HG03095 (cell line): ENCODE results near the gene AK1.

Experiments used
- ATAC-seq: cut with Tn5 transposase; IDR thresholded peaks from one replicate; pipeline ENCODE4 v1.9.1; 2021; ENCODE audit warnings: moderate library complexity; ENCODE audit not compliant: unreplicated experiment

Gene AK1

DNA sequence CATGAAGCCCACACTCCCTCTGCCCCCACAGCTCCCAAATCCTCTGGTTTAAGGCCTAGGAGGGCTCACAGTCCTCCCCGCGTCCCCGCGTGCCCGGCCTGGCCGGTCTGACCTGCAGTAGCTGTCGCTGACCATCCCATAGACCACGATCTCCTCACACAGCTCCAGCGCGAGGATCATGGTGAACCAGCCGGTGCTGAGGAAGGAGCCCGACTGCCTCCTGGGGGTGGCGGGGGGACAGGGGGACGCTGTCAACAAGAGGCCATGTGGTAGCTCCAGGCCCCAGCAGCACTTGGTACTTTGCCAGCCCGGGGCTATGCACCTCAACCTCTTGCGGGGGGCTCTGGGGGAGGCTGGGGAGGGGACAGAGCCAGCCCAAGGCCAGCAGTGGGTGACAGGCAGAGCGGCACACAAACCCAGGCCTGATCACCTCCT is 32.4 kb upstream of the AK1 start:
- no peak for ATAC-seq

DNA sequence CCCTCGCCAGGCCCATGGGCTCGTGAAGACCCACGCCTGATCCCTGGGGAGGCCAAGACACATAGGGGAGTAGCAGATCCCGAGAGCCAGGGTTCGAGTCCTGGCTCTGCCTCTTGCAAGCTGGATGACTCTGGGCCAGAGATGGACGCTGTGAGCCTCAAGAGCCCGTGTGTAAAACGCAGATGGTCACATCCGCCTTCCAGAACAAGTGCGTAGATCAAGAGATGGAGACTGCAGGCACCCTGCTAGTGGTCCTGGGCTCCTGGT is 31.1 kb upstream of the AK1 start:
- ATAC-seq = no peak

DNA sequence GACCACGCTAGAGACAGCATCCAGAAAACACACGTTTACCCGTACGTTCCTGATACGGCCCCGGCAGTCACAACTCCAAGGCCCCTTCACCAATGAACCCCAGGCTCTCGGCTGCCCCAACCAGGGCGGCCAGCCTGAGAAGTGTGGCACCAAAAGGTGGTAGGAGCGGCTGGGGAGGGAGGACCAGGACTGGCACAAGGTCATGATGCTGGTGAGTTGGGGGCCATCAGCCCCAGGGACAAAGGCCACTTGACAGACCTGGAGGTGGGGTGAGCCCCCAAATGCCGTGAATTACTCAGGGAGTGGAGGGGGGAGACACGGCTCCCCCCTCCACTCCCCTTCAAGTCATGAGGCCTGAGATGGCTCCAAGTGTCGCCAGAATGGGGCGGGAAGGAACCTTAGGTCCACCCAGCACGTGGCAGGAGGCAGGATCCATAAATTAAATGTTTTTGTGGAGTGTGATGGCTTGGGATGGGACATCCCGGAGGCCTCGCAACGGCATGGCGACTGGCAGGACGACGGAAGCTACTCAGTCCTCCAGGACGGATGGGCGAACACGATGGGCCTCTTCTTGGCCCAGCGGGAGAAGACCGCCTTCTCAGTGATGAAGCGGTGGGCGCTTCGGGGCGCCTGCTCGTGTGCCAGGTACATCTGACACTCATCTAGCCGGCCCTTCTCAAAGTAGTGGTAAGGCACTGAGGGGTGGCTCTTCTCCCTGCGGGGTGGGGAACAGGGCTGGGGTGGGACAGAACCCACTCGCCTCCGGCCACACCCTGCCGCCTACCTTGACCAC is 30.6 kb upstream of the AK1 start:
- ATAC-seq = no peak

DNA sequence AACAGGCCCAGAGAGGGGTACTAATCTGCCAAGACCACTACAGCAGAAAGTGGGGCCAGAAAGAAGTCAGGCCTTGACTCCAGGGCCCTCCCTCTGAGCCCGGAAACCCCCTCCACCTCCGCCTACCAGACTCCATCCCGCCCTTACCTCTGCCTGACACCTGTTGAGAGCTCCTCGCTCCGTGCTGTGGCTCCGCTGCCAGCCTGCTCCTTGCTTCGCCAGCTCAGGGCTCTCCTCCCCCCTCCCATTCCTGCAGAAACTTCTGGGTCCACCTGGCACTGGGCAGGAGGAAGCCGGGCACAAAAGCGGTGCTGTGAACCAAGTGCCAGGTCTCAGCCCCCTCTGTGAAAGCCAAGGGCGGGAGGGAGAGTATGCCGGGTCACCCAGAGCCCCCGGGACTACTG is 28.3 kb upstream of the AK1 start:
- no peak for ATAC-seq

DNA sequence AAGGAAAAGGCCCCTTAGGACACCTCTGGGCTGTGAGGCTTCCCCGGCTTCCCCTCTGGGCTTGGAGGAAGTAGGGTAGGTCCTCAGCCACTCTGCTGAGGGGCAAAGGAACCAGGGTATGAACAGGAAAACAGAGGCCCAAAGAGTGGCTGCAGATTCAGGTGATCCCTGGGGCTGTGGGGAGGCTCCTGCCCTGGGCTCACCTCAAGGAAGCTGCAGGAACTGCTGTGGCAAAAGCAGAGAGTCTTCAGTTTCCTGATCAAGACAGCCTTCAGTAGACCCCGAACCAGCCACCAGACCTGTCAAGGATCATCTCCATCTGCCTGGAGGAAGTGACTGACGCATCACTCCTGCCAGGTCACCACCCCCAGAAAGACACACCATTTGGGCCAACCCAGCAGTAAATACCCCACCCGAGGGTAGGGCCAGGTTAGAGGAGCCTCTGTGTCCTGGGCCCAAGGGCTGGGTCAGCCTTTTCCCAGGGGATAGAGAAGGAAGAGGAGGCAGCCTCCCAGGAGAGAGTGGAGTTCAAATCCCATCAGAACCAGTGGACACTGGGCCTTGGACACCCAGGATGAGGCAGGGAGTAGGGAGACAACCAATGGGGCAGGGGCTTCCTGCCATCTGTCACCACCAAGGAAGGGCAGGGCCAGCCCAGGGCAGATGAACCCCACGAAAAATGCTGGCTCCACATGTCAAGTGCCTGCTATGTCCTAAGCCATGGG is 27.7 kb upstream of the AK1 start:
- ATAC-seq = no peak

DNA sequence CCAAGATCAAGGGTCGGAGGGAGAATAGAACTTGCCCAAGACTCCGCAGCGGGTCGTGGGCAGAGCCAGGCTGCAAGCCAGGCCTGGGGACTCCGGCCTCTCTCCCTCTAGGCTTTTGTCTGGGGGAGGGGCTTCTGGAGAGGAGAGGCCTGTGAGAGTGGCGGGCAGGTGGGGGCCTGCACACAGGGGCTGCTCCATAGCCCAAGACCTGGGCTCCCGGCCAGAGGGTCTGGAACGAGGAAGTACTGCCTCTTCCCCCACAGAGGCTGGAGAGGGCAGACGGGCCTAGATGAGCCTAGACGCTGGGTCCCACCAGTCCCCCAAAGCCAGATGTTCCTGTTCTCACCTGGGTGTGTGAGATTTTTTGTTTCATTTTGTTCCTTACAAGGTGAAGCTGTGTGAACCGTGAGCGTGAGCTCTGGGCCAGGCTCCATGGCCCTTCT is 27.1 kb upstream of the AK1 start:
- no peak for ATAC-seq

DNA sequence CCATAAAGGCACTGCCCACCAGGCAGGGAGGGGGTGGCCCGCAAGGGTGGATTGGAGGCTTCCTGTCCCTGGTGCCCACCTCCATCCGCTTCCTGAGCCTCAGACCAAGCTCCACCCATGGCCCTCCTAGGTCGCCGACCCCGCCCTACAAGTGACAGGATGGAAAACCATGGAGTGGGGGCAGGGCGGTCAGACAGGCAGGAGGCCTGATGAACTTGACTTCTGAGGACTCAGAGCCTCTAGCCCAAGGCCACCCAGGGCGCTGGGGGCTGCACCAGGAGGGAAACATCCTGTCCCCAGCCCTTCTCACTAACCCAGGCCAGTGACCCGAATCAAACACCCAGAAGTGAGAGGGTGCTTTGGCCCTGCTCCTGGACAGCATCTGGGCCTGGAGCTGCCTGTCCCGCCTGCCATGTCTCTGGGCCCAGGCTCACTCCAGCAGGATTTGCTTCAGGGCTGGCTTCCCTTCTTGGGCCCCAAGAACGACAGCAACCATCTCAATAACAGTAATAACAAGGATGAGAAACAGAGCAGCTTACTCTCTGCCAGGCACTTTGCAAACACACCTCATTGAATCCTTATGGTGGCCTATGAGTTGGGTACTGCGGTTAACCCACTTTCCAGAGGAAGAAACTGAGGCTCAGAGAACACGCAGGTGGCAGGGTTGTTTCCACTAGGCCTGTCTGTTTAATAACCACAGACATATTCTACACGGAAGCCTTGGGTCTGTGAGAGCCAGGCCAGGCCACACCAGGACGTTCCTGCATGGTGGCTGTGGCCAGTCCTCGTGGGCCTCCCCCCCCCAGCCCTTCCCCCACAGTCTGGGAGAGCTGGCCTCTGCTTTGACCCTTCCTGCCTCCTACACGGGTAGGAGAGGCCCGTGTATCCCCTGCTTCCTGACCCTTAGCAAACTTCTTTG is 26.3 kb upstream of the AK1 start:
- peak; percentile 19 for ATAC-seq

DNA sequence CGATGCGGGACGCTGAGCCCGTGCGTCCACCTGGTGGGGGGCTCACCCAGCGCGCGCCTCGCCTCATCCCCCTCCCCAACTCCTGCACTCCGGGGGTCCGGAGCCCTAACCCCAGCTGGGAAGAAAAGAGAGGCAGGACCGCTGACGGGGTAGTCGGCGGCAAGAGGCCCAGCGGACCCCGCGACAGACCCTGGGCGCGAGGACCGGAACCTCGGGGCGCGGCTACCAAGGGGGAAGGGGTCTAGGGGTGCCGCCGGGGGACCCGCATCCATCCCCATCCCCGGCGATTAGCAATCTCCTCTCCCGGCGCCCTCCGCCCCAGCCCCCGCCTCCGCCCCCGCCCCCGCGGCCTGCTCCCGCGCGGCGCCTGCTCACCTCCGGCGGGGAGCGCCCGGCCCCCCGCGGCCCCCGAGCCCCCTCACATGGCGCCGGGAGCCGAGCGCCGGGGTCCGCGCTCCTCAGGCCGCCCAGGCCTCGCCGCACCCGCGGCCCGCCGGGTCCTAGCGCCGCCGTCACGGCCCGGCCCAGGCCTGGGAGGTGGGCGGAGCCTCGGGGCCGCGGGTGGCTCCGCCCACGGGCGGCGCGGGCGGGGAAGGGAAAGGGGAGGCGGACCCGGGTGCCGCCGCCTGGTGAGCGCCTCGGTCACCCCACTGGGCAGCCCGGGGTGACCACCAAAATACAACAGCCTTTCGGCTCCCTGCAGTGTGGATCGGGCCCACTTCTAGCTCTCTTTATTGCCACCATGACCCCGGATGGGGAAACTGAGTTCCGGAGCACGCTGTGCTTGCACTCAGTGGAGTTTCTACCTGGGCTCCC is 21.9 kb upstream of the AK1 start, which contains the start of gene ST6GALNAC6:
Gene ST6GALNAC6 (minus strand): TSS at position 476 of the 816 bp plus-strand sequence. CDS start 1,622 bp downstream, outside the sequence.
- peak; percentile 50 for ATAC-seq

DNA sequence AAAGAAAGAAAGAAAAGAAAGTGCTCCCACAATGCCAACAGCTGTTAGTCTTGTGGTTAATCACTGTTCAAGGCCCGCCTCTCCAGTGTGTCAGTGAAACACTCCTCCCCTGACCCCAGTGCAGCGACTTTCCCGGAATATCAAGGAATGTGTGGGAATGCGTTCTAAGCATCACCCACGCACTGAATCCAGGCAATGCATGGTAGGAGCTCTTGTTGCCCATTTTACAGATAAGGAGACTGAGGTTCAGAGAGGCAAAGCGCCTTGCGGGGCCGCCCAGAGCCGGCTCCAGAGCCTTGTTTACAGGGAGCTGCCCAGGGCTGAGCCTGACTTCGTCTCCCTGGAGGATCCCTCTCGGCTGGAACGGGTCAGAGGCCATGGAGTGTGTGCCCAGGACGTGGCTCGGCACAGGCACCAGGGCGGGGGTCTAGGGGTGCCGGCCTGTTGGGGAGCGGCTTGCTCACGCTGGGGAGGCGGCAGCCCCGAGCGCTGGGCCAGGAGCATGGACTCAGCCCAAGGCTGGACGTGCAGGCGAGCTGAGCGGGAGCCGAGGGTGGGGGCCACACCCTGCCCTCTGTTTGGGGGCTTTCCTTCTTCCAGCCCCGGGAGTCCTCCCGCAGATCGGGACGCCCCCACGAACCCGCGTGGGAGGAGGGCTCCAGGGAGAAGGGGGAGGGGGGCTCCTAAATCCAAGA is 21.1 kb upstream of the AK1 start:
- ATAC-seq = no peak

DNA sequence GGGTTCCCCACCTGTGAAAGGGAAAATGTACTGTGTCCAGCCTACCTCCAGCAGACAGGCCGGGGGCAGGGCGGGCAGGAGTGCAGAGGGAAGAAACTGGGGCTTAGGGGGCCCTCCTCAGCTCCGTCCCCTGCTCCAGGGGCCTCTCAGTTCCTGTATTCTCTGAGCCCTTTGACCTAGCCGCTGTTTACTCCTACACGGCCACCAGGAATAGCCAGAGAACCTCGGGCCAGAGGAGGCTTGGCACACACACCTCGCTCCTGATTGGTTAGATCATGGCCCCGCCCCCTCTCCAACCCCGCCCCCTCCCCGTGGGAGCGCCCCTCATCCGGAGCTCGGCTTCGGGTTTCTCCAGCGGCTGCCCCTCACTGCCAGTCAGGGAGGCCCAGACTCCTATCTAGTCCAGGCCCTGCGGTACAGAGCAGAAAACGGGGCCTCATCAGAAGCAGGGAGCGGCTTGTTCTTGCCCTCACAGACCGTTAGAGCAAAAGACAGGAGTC is 19.8 kb upstream of the AK1 start:
- ATAC-seq = no peak

DNA sequence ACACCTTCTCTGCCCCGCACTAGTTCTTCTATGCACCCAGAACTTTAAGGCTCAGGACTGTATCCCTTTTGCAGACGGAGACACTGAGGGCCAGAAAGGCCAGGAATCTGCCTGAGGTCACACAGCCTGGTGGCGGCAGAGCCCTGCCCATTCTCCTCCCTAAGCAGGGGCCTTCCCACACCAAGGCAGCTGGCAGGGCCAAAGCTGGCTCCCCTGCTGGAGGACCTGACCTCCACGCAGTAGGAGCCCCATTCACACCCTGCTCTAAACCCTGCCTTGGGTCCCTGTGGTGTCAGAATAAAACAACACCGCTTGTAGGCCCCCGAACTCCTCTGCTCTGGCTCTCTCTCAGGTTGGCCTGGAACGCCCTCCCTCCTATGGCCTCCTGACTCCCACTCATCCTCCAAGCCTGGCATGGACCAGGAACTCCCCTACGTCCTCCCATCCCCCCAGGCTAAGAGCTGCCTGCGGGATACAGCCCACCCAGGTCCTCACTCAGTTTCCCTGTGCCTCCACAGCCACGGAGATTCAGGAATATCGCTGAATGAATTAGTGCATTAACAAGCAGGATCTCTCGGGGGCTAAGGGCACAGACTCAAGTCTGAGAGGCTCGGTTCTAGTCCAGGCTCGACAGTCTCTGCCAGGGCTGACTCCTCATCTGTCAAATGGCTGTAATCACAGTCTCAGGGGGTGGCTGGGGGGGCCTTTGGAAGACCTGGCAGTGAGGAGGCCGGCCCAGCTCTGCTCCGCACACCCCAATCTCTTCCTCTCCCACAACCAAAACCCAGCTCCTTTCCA is 19.1 kb upstream of the AK1 start:
- ATAC-seq = no peak

DNA sequence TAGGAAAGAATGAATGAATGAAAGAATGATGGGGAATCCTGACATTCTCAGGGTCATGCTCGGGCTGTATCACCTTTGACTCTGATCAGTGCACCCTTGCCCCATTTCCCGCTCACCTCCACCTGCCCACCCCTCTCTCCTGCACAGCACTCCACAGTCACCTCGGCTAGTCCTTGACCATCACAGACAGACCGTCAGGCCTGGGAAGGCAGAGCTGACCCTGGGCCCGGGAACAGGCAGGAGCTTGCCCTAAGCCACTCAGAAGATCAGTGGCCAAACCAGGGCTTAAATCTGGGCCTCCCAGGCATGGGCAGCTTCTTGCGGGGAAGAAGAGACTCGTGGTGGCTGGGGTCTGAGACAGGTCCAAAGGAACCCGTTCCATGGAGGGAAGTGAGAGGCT is 18.3 kb upstream of the AK1 start:
- ATAC-seq = no peak

DNA sequence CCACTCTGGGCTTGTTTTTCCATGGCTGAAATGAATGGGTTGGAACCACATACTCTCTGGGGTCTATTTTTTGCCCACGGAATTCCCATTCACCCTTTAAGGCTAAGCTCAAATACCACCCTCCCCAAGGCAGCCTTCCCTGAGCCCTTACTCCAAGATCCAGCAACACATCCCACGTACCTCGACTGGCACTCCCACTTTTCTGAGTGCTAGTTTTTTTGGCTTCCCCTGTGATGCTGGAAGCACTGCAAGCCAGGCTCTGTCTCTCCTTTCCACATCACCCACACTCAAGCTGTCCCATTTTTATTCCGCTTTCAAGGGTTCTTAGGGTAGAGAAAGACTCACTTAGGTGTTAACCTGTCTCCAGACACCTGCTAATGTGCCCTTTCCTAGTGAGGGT is 15.9 kb upstream of the AK1 start:
- ATAC-seq = no peak

DNA sequence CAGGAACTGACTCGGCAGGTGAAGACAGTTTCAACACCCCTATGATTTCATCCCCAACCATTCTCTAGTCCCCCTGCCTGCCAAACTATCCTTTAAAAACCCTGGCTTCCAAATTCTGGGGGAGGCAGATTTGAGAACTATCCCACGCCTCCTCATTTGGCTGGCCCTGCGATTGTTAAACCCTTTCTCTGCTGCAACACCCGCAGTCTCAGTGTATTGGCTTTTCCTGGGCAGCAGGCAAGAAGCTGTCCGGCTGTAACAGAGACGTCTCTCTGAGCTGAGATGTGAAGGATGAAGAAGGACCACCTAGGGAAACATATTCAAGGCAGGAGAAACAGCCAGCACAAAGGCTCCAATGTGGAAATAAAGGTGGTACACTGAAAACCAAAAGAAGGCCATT is 15.4 kb upstream of the AK1 start:
- ATAC-seq = no peak

DNA sequence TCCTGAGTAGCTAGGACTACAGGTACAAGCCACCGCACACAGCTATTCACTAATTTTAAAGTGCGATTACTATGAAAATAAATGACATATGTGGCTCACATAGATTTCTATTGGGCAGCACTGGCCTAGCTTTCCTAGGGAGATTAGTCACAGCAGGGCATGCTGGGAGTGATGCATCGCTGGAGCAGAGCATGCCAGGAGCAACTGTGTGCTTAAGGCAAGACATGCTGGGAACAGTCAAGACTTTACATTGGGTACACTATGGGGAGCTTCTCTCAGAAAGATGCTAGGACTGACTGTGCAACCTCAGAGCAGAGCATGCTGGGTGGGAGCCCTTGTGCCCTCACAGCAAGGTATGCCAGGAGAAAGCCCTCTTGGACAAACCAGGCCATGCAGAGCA is 12.6 kb upstream of the AK1 start:
- ATAC-seq = no peak

DNA sequence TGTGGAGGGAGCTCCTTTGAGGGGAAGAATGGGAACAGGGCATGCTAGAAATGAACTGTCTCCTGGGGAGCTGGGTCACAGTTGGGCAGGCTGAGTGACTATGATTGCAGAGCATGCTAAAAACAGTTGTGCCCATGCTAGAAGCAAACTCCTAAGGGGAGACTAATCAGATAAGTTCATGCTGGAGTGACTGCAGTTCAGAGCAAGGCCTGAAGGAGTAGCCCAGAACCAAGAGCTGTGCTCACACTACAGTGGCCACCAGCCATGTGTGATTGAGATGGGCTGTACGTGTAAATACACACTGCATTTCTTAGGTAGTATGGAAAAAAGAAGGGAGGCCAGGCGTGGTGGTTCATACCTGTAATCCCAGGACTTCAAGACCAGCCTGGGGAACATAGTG is 10.3 kb upstream of the AK1 start:
- no peak for ATAC-seq

DNA sequence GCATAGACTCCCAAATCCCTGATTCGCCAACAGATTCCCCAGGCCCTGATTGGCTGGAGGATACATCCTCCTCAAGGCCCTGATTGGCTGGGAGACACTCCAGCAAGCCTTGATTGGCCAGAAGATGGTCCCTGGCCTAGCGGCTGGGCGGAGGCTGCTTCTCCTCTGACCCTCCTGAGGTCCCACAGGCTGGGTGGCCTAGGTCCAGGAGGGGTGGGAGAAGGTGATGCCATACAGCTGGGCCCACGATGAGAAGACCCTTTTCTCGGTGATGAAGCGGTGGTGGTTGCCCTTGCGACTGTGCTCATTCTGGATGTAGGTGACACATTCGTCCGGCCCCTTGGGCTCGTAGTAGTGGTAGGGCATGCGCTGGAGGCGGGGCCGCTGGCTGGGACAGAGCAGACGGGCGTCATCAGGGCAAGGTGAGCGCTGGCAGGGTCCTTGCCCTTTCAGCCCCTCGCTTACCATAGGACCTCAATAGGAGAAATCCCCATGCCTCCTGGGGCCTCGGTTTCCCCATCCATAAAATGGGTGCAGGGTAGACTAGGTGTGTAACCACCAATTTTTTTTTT is 9.0 kb upstream of the AK1 start:
- ATAC-seq = no peak

DNA sequence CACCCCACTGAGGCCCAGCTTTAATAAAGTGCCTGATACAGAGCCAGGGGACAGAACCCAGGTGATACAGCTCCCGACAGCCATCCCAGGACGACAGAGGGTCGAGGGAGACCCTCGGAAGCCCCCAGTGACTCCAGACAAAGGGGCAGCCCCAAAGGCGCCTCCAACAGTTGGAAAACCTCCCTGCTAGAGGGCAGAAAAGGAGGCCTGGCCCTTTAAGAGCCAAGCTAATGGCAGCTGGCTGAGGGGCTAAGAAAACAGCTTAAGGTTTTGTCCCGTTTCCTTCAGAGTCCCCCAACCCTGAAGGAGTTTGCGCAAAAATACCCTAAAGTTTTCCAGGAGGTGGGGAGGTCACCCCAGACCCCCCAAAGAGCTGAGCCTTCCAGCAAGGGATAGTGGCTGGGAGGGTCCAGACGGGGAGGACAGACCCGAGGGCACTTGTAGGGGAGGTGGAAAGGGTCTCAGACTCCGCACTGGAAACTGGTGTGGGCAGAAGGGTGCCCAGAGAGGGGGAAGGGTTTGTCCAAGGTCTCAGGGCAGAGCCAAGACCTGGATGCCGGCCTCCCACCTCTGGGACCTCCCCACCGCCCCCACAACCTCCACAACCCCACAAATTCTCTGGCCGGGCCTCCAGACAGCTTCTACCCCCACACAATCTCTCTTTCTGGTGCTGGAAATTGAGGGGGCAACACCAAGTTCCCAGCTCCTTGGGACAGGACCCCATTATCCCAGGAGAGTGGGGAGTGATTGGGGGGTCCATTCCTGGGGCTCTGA is 8.2 kb upstream of the AK1 start:
- ATAC-seq = no peak
